GM21526 (cell line): ENCODE results near the gene OTUD4.
A peak's percentile ranks its signal among the peaks of the same experiment; 100 is the strongest.
"Not testable (repeated sequence)": the region's sequence is repeated elsewhere in the genome, so short reads cannot be mapped to it uniquely, and the experiment has no call there.

Experiments
- ATAC-seq: cut with Tn5 transposase; IDR thresholded peaks from one replicate; pipeline ENCODE4 v1.9.1; 2021; ENCODE audit warnings: moderate library complexity; ENCODE audit not compliant: unreplicated experiment, low FRiP score

The OTUD4 gene, protein sequence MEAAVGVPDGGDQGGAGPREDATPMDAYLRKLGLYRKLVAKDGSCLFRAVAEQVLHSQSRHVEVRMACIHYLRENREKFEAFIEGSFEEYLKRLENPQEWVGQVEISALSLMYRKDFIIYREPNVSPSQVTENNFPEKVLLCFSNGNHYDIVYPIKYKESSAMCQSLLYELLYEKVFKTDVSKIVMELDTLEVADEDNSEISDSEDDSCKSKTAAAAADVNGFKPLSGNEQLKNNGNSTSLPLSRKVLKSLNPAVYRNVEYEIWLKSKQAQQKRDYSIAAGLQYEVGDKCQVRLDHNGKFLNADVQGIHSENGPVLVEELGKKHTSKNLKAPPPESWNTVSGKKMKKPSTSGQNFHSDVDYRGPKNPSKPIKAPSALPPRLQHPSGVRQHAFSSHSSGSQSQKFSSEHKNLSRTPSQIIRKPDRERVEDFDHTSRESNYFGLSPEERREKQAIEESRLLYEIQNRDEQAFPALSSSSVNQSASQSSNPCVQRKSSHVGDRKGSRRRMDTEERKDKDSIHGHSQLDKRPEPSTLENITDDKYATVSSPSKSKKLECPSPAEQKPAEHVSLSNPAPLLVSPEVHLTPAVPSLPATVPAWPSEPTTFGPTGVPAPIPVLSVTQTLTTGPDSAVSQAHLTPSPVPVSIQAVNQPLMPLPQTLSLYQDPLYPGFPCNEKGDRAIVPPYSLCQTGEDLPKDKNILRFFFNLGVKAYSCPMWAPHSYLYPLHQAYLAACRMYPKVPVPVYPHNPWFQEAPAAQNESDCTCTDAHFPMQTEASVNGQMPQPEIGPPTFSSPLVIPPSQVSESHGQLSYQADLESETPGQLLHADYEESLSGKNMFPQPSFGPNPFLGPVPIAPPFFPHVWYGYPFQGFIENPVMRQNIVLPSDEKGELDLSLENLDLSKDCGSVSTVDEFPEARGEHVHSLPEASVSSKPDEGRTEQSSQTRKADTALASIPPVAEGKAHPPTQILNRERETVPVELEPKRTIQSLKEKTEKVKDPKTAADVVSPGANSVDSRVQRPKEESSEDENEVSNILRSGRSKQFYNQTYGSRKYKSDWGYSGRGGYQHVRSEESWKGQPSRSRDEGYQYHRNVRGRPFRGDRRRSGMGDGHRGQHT

DNA sequence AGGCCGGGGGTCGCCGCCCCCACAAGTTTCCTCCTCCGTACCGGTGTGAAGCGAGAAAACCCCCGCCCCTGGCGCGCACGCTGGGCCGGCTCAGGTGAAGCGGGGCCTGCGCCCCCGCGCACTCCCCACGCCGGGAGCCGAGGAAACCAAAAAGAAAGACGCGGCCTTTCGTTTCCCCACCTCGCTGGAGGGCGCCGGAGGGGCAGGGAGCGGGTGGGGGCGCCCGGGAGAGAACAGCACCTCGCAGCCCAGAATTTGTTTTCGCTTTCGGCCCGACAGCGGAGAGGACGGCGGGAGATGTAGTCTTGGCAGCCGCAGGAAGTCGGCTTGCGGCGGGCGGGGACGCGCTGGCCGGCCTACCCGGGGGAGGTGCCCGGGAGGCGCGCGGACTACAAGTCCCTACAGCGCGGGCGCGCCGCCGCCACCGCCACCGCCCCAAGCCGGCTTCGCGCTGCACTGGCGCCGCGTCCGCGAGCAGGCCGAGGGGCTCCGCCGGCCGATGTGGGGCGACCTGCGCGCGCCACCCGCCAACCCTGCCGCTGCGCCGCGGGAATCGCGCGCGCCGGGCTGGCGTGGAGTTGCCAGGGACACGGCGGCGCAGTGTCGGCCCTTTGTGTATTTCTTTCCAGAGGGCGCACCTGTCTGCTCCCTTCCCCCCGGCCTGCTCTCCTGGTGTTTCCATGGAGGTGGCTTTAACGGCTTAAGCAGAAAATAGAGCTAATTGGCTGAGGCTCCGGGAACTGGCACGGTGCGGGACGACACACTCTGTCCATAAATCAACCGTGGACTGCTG, at the start of gene OTUD4:
TSS of gene OTUD4 (minus strand) at position 292 of the 793 bp plus-strand sequence. CDS start 616 bp downstream, outside the sequence.
- ATAC-seq, result peak; percentile 78

DNA sequence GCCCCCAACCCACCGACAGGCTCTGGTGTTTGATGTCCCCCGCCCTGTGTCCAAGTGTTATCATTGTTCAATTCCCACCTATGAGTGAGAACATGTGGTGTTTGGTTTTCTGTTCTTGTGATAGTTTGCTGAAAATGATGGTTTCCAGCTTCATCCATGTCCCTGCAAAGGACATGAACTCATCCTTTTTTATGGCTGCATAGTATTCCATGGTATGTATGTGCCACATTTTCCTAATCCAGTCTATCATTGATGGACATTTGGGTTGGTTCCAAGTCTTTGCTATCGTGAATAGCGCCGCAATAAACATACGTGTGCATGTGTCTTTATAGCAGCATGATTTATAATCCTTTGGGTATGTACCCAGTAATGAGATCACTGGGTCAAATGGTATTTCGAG, 42.8 kb upstream of the OTUD4 start:
- not testable (repeated sequence) for ATAC-seq

DNA sequence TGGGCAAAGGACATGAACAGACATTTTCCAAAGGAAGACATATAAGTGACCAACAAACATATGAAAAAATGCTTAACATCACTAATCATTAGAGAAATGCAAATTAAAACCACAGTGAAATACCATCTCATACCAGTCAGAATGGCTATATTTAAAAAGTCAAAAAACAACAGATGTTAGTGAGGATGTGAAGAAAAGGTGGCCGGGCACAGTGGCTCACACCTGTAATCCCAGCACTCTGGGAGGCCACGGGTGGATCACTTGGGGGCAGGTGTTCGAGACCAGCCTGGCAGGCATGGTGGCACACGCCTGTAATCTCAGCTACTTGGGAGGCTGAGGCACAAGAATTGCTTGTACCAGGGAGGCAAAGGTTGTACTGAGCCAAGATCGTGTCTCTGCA, 41.1 kb upstream of the OTUD4 start:
- not testable (repeated sequence) for ATAC-seq

DNA sequence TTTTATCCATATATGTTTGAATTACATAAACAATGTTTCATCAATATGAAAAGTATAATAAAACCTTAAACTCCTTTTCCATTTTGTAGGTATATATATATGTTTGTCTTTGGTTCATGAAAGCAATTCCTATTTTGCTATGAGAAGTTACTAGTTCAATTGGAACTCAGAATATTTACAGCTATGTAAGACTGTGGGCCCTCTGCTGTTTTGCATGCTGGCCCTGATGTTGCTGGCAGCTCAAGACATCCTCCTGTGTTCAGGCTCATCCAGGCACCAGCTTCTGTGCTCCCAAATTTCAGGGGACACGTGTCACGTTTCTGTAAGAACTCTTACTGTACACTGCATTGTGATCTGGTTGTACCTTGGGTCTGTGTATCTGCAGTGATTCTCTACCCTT, 38.7 kb upstream of the OTUD4 start:
- ATAC-seq, result no peak

DNA sequence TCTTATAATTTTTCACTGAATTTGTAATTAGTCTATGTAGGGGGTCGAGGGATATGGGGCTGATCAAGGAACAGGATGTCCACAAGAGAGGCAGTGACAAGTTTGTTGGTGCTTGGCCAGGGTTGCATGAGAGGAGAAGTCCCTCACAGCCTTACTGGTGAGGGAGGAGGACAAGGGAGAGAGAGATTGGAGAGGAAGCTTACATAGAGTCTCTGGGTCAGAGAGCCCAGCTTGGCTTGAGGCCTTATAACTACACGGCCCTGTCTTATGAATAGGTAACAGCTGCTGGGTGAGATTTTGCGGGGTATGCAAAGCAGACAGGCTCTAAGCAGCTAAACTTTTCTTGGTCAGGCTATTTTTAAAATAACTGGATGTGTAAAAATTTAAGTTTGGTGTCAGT, 37.9 kb upstream of the OTUD4 start:
- peak; percentile 94 for ATAC-seq

DNA sequence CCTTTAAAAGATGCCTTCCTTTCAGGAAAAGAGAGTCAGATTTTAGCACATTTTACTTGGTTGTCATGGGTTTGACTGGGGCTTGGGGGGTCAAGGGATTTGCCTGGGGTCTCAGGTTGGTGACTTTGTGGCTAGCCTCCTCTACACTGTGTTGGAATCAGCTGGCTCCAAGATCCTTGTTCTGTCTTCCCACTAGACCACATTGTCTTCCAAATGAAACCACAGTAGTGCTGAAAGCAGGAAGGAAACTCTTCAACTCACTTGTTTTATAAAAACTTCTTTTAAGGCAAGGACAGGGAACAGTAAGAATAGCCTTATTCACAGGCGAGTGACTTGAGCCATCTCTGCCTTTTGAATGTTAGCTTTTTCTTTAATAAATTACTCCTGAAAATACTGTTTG, 37.0 kb upstream of the OTUD4 start:
- no peak for ATAC-seq

DNA sequence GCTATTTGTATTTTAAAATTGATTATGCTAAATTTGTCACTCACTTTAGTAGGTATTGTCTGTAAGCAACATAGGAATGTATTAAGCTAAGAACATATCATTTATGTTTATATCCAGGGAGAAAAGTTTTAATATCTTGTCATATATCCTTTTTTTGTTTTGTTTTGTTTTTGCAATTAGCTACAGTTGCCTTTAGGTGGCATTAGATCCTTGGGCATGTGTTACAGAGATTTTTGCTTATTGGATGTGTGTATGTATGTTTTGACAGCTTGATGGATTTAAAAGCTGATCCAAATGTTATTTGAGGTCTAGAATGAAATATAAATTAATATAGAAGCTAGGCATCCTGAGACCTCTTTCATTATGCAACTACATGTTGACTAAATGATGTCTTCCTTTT, 36.1 kb upstream of the OTUD4 start:
- no peak for ATAC-seq

DNA sequence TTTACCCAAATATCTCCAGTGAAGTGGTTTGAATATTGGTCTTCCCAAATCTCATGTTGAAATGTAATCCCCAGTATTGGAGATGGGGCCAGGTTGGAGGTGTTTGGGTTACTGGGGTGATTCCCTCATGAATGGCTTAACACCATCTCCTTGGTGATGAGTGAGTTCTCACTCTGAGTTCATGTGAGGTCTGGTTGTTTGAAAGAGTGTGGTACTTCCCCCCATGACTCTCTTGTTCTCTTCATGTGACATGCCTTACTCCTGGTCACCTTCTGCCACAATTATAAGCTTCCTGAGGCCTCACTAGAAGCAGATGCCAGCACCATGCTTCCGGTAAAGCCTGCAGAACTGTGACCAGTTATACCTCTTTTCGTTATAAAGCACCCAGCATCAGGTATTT, 32.9 kb upstream of the OTUD4 start:
- ATAC-seq, result no peak

DNA sequence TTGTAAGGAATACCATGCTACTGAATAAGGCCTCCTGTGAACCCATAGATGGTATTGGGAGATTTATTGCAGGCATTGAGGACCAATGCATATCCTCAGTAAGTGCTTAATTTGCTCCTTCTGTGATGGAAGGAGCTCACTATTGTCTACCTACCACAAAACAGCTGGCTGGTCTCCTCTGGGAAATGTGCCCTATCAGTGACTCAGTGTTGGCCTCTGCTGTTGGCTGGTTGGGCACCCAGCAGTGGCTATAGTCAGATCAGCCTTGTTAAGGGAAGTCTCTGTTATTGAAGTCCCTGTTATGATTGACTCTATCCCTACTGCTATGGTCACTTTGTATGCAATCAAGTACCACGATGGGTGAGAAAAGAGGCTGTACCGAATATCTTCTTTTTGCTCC, 27.5 kb upstream of the OTUD4 start:
- ATAC-seq, result no peak

DNA sequence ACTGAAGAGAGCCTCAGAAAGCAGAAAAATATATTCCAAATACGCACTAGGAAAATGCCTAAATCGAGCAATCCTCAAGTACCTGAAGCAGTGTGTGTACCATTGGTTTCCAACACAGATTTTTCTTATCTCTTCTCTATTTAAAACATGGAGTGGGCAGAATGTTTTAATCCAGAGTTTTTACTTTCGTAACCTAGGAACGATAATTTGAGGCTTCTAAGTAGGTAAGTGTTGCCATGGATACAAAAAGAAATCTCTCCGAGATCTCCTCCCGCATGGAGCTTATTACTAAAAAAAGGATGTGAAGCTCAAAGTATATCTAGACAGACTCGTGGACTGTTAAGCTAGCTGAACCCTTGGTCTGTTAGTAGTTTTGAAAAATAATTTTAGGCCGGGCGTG, 23.0 kb upstream of the OTUD4 start:
- no peak for ATAC-seq

DNA sequence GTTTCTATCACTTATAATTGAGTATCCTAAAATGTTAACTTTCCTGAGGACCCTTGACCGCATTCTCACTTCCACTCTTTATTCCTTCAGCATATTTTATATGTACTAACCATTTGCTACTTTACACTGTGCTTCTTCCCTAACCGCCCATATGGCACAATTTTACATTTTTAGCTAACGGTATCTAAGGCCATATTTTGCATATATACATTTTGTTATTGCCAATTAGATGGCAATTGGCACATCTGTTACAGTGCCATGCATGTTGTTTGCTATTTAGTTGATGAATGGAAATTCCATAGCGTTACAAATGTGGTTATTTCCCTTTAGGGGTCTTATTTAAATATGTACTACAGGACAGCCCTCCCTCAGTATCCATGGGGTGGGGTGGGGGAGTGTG, 20.0 kb upstream of the OTUD4 start:
- no peak for ATAC-seq

DNA sequence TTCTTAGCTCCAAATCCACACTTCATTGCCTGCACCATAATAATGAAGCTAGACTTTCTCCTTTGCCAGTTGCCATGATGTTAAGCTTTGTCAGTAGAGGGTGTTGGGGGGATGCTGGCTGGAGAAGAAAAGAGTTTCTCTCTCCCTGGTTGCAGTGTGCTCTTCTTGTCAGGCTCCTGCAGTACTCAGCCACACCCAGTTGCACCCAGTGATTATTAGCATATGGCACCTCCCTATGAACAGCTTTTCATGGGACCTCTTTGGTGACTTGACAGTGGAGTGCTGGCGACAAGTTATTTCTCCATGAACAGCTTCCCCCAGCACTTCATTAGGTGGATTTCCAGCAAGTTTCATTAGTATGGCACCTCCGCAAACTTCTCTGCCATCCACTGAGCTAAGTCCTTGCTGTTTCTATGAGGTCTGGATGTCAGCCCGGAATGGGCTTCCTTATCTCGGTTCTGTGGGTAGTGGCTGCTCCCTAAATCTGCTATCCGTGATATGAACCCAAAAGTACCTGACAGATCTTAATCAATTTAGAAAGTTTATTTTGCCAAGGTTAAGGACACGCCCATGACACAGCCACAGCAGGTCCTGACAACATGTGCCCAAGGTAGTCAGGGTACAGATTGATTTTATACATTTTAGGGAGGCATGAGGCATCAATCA, 18.8 kb upstream of the OTUD4 start:
- no peak for ATAC-seq

DNA sequence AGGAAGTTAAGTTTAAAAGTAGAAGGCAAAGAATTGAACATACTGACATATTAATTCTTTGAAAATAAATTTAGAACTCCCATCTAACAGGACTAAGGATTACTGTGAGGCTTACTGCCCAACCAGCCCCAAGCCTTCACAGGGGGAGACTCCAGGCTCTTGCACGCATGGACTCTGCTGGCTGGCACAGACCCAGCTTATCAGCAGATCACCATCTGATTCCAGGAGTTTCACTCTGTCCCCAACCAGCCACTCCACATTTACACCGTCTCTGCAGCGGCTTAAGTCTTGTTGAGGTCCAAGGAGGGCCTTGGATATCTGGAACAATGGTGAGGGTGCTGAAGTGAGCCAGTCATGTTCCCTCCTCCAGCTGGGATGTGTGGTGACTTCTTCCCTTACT, 16.4 kb upstream of the OTUD4 start:
- ATAC-seq, result no peak

DNA sequence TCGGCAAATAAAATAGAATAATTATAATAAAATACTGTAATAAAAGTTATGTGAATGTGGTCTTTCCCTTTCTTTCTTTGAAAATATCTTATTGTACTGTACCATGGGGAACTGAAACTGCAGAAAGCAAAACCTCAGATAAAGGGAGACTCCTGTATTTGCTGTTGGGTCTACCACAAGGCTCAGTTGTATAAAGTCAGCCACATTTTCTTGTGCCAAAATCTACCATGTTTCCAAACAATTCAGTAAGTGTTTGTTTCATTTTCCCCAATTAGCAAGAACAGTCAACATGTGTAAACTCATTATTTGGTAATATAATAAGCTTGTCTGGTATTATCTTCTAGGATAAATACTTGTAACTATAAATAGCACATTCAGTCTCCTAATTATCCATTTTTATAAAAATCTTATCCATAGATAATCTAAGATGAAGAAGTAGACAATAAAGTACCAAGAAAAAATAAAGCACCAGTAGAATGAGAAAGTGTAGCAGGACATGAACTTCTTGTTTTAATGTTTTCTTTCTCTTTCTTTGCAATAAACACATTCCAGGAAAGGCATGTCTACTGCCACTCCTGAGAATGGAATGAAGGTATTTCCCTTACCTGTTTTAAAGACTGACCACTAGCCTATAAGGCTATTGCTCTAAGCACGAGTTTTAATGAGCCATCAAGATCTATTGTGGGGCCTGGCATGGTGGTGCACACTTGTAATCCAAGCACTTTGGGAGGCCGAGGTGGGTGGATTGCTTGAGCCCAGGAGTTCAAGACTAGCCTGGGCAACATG, 15.0 kb upstream of the OTUD4 start:
- ATAC-seq, result peak; percentile 87

DNA sequence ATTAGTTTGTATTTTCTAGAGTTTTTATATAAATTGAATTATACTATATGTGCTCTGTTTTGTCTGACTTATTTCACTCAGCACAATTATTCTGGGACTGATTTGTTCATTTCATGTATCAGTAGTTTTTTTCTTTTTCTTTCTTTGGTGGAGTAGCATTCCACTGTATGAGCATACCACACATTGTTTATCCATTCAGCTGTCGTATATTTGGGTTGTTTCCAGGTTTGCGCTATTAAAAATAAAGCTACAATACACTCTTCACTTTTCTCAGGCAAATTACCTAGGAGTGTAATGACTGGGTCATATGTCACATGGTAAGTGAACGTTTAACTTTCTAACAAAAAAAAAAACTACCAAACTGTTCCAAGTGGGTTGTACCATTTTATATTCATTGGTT, 9.6 kb upstream of the OTUD4 start:
- ATAC-seq, result no peak

DNA sequence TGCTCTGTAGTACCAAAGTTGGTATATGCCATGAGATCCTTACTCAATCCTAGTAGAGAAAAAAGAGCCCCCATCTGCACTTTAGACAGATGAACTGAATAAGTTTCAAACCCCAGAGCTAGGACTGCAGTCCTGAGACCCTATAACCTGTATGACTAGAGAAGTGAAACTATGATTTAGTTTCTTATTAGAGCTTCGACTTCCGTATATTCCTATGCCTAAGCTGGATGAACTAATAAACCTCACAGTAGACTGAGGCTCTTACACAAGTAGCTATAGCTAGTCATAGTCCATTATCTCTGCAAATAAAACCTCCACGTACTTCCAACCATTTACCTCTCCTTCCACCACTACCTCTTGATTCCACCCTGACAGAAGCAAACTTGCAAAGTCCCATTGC, 6.3 kb upstream of the OTUD4 start:
- ATAC-seq, result peak; percentile 88

DNA sequence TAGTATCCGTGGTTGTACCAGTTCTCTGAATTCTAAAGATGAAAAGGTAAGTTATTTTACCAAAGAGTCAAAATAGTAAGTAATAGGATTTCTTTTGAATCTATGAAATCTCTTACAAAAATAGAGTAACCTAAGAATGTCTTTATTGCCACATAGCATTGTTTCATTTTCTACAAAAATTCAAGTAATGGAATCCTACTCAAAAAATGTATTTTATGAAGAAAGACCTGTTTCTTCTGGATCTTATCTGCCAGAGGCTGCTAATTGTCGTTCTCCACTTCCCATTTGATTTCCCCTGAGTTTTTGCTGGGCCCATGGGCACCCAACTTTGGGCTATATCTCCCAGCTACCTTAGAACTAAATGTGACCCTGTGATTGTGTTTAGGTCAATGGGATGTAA, 3.2 kb upstream of the OTUD4 start:
- no peak for ATAC-seq

DNA sequence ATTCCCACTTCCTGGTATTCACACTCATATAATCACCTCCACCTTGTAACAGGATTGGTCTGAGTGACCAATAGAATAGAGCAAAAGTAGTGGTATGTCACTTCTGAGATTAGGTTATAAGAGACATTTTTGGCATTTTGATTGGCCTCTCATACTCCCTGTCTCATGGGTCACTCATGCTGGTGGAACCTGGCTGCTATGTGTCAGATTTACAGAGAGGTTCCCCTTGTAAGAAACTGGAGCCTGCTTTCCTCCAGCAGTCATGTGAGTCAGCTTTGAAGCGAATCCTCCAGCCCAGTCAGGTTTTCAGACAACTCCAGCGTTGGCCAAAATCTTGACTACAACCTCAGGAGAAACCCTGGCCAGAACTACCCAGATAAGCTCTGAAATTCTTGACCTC, 2.6 kb upstream of the OTUD4 start:
- ATAC-seq, result no peak

DNA sequence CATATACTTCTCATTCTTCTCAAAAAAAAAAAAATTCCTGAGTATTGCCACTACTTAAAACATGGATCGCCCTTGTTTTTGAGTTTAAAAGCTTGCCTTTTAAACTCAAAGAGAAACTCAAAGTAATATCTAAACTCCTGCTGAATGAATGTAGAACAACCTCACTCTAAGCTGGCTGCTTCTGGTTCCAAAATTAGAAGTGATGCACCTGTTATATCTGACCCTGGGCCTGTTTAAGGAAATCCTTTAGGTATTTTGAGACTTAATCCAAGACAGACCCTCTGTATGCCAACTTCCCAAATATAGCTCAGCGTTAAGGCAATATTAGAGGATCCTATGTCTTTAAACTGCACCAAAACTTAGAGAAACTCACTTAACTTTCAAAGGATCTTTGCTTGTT, 1.8 kb upstream of the OTUD4 start:
- no peak for ATAC-seq
